Neutrophil (primary cell): ENCODE results near the gene EPS15.
"Not testable (repeated sequence)": the region's sequence is repeated elsewhere in the genome, so short reads cannot be mapped to it uniquely, and the experiment has no call there.

ENCODE experiments used
- H3K27ac ChIP-seq: fragments of 200-600 bp; sonication (generic); 2 replicates; pipeline ENCODE4 v1.5.1; 2016; ENCODE audit warnings: mild to moderate bottlenecking, moderate library complexity
- H3K27me3 ChIP-seq: fragments of 200-600 bp; sonication (generic); 2 replicates; pipeline ENCODE4 v1.6.0; 2016; ENCODE audit warnings: mild to moderate bottlenecking
- H3K36me3 ChIP-seq: fragments of 200-600 bp; sonication (generic); 2 replicates; pipeline ENCODE4 v1.5.1; 2017
- H3K4me1 ChIP-seq, 2 experiments: fragments of 200-600 bp in 1 of 2; sonication (generic) in 1 of 2; 1 replicate in 1 of 2; 2 replicates in 1 of 2; pipeline versions ENCODE4 v1.5.1 to v1.6.1; 2013 to 2016; ENCODE audit warnings: low read depth in 1 of 2, low read length in 1 of 2, mild to moderate bottlenecking in 1 of 2, moderate library complexity in 1 of 2; ENCODE audit not compliant: control insufficient read depth in 1 of 2, insufficient read depth in 1 of 2
- H3K4me3 ChIP-seq, 2 experiments: fragments of 200-600 bp in 1 of 2; sonication (generic) in 1 of 2; 1 replicate in 1 of 2; 2 replicates in 1 of 2; pipeline ENCODE4 v1.5.1; 2013 to 2016; ENCODE audit warnings: low read depth in 1 of 2, low read length in 1 of 2, mild to moderate bottlenecking in 1 of 2, moderate library complexity in 1 of 2
- H3K9me3 ChIP-seq: fragments of 200-600 bp; sonication (generic); 2 replicates; pipeline ENCODE4 v1.5.1; 2016
- CTCF ChIP-seq: fragments of 200-600 bp; sonication (generic); IDR thresholded peaks from 2 replicates; pipeline ENCODE4 v1.5.1; 2016; ENCODE audit warnings: antibody characterized with exemption

Gene EPS15

GRCh38 chr1:51532853-51533252, 13.8 kb upstream of the EPS15 start:
- Histone ChIP-seq H3K27me3 (no peaks in the 10 kb centered on the region), H3K27ac (no peak overlapping the region), H3K9me3 (no peaks in the 10 kb centered on the region), H3K4me3 (no peak overlapping the region), H3K4me1 (no peaks in the 10 kb centered on the region), H3K36me3 (no peaks in the 10 kb centered on the region)
- TF ChIP-seq CTCF = no peak

- H3K9me3 ChIP-seq, H3K4me1 ChIP-seq, H3K36me3 ChIP-seq, H3K27me3 ChIP-seq, H3K27ac ChIP-seq, H3K4me3 ChIP-seq: not testable (repeated sequence)
Observed at GRCh38 chr1:51530447-51530846, 11.4 kb upstream of the EPS15 start.

- no peak for TF ChIP-seq CTCF
- Histone ChIP-seq H3K4me1 (no peaks in the 10 kb centered on the region), H3K27ac (no peak overlapping the region), H3K36me3 (no peaks in the 10 kb centered on the region), H3K27me3 (no peaks in the 10 kb centered on the region), H3K9me3 (no peaks in the 10 kb centered on the region), H3K4me3 (no peak overlapping the region)
Observed at GRCh38 chr1:51527144-51527543, 8.1 kb upstream of the EPS15 start.

- Histone ChIP-seq H3K9me3 (no peaks in the 10 kb centered on the region), H3K27ac (no peak overlapping the region), H3K4me1 (peaks cover under 1 to 2% of the 10 kb centered on the region in 2 experiments), H3K27me3 (no peaks in the 10 kb centered on the region), H3K36me3 (no peaks in the 10 kb centered on the region), H3K4me3 (no peak overlapping the region)
- TF ChIP-seq CTCF = no peak
Observed at GRCh38 chr1:51526248-51526647, 7.2 kb upstream of the EPS15 start.

GRCh38 chr1:51525295-51525694, 6.2 kb upstream of the EPS15 start:
- Histone ChIP-seq H3K36me3 (no peaks in the 10 kb centered on the region), H3K27ac (no peak overlapping the region), H3K9me3 (no peaks in the 10 kb centered on the region), H3K4me3 (no peak overlapping the region), H3K27me3 (no peaks in the 10 kb centered on the region), H3K4me1 (peaks cover 10 to 12% of the 10 kb centered on the region in 2 experiments)
- TF ChIP-seq CTCF = no peak

GRCh38 chr1:51524817-51525216, 5.8 kb upstream of the EPS15 start:
- H3K27ac ChIP-seq = no peak overlapping the region
- H3K27me3 ChIP-seq = no peaks in the 10 kb centered on the region
- no peaks in the 10 kb centered on the region for H3K36me3 ChIP-seq
- H3K4me1 ChIP-seq = peaks cover 15 to 16% of the 10 kb centered on the region in 2 experiments
- TF ChIP-seq CTCF = no peak
- no peak overlapping the region for H3K4me3 ChIP-seq
- H3K9me3 ChIP-seq = no peaks in the 10 kb centered on the region
